NCI-H345 treated with DMSO at 0.1 percent for 48 hours (cell line): ENCODE data around the gene PLAC1.

Experiments used
- DNase-seq: peaks from one replicate; lab custom pipeline; 2025; ENCODE audit not compliant: unreplicated experiment; lab: John Stamatoyannopoulos, UW

The PLAC1 gene

GRCh38 chrX:134591502-134591901 lies 66.8 kb downstream of the PLAC1 start:
- no peak for DNase-seq

GRCh38 chrX:134588806-134589205 lies 69.5 kb downstream of the PLAC1 start:
- no peak for DNase-seq

- DNase-seq = no peak
Observed at GRCh38 chrX:134580907-134581306, 77.4 kb downstream of the PLAC1 start.

GRCh38 chrX:134573683-134574035 lies 84.6 kb downstream of the PLAC1 start:
- DNase-seq = no peak

GRCh38 chrX:134572816-134573682 lies 85.2 kb downstream of the PLAC1 start:
- no peak for DNase-seq

- DNase-seq = no peak
Observed at GRCh38 chrX:134571796-134572195, 86.5 kb downstream of the PLAC1 start.

- DNase-seq = no peak
Observed at GRCh38 chrX:134570899-134571298, 87.4 kb downstream of the PLAC1 start.

- no peak for DNase-seq
Observed at GRCh38 chrX:134570509-134570846, 87.8 kb downstream of the PLAC1 start.

GRCh38 chrX:134569306-134569705 lies 89.0 kb downstream of the PLAC1 start:
- DNase-seq = no peak

- DNase-seq = no peak
Observed at GRCh38 chrX:134568285-134569016, 89.8 kb downstream of the PLAC1 start.

GRCh38 chrX:134566506-134566905 lies 91.8 kb downstream of the PLAC1 start:
- no peak for DNase-seq

GRCh38 chrX:134562002-134562401 lies 96.3 kb downstream of the PLAC1 start:
- DNase-seq = no peak

GRCh38 chrX:134558133-134558532 lies 100.1 kb downstream of the PLAC1 start:
- DNase-seq = no peak

- no peak for DNase-seq
Observed at GRCh38 chrX:134554291-134554690, 104.0 kb downstream of the PLAC1 start.

GRCh38 chrX:134552351-134552750 lies 105.9 kb downstream of the PLAC1 start:
- DNase-seq = no peak

- no peak for DNase-seq
Observed at GRCh38 chrX:134551376-134552048, 106.8 kb downstream of the PLAC1 start.

- DNase-seq = peak; percentile 13
Observed at GRCh38 chrX:134548257-134549201, 109.7 kb downstream of the PLAC1 start.

GRCh38 chrX:134547047-134547679 lies 111.1 kb downstream of the PLAC1 start:
- DNase-seq = no peak

GRCh38 chrX:134546187-134546586 lies 112.1 kb downstream of the PLAC1 start:
- DNase-seq = no peak

GRCh38 chrX:134545510-134545909 lies 112.8 kb downstream of the PLAC1 start:
- DNase-seq = no peak
